Posterior vena cava (tissue), 2 donors: ENCODE results near the gene HMX1. TPM values are rescaled to one million over a fixed set of nuclear protein-coding genes. Genes with fewer than 3 reads are reported as not detected.

Source experiments
- DNase-seq: peaks from one replicate; pipeline ENCODE4 v3.0.0-alpha.2; 2020; ENCODE audit warnings: low spot score
- intact Hi-C, 2 donors: fragments of 100-400 bp; cut with DNase I; formaldehyde crosslinking; loops; one replicate each; pipeline versions ENCODE4 v1.14.1 to v1.14.2; 2022 to 2023
- total RNA-seq, 2 donors: library from RNA; stranded (reverse); fragmentation: NEBNext Ultra II Directional; extraction: Animal tissue kit (Norgen Biotek cat#: 25700); gene quantifications; one replicate each; pipeline ENCODE4 v1.2.1, GENCODE V29; 2021
- donor health status: DM: yes; HTN: yes; CAD: no.
- donor health status: DM: yes; HTN: yes; CAD: no.

The HMX1 gene
- total RNA-seq, 2 donors from 2014 or later = 0.19 TPM; not detected in 1

DNA sequence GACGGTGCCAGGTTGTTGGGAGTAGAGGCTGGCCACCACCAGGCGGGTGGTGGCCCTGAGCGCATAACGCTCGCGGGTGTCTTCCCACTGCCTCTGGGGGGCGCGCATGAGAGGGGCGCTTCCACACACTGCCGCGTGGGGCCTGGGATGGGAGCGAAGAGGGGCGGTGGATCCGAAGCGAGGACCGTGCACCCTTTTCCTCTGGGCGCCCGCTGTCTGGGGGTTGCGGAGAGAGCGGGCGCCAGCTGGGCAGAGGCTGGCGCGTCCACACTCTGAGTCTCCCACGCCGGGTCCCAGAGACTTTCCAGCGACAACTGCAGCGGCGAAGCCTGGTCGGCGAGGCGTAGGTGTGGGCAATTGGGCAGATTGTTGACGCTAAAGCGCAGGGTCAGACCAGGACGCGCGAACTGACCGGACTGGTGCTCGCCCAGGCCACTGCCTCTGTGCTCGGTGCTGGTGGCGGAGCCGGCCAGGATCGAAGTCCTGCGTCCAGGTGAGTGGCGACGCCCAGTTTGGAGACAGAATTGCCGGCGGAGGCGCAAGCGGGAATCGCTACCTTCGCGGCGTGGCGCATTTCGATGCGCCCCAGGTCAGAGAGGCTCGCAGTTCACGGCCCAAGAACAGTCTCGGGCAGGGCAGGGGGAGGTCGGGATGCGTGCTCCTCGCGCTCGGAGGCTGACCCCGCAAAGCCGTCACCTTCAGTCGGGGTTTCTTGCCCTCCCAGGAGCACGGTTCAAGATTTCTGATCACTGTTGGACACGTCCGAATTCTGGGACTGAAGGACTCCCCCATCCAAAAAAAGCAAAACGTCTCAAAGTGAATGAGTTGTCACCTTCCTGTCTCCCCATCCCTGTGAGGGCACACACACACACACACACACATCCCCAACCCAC lies 2.6 kb upstream of the HMX1 start:
- DNase-seq = no peak
- intact Hi-C loops = no loop called here

DNA sequence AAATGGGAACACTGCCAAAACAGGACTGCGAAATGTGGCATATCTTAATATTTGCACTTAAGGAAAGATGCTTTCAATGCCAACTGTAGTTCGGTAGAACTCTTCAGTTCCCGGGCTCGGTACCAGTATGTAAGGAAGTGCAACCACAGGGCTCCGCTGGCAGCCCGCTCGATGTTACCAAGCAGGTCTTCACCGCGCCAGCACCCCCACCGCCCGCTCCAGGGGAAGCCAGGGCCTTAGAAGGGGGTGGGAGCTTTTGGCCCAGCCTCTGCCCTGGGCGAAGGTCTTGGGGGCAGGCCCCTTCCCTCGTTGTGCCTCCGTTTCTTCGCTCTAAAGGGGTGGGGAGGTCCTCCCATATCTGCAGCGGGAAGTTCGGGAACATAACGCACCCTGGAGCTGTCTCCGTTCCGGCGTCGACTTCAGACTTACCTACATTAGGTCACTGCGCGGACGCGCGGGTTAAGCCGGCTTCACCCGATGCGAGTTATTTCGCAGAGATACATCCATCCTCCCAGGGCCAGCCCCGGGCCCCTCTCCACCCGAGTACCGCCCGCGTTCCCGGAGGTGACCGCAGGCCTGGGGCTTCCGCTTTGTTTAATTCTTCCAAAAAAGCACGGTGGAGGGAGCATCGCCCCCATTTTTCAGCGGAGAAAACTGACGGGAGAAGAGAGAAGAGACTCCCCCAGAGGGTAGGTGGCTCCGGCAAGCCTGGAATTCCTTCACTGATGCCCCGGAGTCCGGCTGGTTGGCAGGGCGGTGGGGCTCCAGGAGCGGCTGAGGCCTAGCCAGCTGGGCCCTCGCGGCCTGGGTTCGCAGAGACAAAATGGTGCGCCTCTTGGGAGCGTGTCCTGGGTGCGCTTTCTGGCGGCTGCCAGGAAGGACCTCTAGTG lies 1.0 kb upstream of the HMX1 start:
- no peak for DNase-seq

DNA sequence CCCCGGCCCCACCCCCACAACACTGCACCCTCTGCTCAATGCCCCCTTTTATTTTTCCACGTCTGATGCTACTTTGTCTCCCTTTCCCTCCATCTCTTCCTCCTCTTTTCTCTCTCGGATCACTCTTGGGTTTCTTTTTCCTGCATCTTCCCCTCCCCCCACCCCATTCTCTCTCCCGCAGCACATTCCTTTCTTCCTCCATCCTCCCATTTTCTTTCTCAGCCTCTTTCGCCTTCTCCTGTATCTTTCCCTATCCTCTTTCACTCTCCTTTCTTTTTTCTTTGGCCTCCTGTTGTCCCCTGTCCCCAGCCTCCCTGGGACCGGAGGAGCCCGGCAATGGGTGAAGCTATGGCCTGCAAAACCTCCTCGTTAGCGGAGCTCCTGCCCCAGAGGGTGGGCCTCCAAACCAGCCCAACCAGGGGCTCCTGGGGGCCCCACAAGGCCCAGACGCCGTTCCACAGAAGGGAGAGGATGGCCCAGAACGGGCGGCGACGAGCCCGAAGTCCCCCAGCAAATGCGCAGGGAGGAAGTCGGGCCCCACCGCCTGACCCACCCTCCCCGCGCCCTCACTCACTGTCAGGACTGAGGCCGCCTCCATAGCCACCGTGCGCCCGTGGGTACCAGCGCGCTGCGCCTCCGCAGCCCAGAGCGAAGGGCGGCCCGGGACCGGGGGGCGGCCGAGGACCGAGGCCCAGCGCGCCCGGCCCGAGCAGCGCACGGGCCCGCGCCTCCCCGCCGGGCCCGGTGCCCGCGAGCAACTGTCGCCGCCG lies 807 bp downstream of the HMX1 start:
- intact Hi-C loops = no loop called here
- DNase-seq = no peak

More for the DNA sequence above, 1.0 kb upstream of the HMX1 start:
- intact Hi-C loops = no loop called here

DNA sequence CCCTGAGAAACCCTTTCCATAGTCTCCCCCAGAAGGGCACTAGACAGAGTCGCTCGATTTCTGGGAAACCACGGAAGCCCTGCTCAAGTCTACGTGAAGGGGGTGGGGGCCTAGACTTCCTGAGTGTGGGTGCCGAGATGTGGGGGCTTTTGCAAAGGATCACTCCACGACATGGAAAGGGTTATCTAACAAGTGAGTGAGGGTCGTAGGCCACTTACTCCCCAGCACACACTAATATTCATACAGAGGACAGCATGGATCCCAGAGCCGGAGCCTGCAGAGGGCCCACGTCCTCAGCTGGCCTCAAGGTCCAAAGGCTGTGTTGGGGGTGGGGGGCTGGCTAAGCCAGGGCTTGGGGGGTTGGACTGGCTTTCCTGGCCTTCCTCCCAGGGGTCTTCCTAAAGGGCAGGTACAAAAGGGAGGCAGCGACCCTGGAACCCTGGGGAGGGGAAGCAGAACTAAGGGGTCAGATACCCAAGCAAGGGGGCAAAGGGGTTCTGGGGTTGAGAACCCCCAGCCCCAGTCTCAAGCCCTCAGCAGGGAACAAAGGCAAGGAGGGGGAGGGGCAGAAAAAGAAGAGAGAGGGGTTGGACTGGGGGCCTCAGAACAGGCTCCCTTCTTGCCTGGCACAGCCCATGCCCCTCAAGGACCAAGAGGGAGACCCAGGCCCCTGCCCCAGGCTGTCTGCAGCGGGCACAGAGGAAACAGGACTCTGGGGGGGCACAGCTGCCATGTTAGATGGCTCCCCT lies 1.6 kb downstream of the HMX1 start:
- DNase-seq = no peak
- intact Hi-C loops = no loop called here

GRCh38 chr4:8869002-8869897 lies 2.4 kb downstream of the HMX1 start:
- no peak for DNase-seq
- intact Hi-C loops = no loop called here

GRCh38 chr4:8868321-8869001 lies 3.2 kb downstream of the HMX1 start:
- intact Hi-C loops = no loop called here
- no peak for DNase-seq

- intact Hi-C loops = no loop called here
- DNase-seq = no peak
Observed at GRCh38 chr4:8867624-8868320, 3.9 kb downstream of the HMX1 start.

DNA sequence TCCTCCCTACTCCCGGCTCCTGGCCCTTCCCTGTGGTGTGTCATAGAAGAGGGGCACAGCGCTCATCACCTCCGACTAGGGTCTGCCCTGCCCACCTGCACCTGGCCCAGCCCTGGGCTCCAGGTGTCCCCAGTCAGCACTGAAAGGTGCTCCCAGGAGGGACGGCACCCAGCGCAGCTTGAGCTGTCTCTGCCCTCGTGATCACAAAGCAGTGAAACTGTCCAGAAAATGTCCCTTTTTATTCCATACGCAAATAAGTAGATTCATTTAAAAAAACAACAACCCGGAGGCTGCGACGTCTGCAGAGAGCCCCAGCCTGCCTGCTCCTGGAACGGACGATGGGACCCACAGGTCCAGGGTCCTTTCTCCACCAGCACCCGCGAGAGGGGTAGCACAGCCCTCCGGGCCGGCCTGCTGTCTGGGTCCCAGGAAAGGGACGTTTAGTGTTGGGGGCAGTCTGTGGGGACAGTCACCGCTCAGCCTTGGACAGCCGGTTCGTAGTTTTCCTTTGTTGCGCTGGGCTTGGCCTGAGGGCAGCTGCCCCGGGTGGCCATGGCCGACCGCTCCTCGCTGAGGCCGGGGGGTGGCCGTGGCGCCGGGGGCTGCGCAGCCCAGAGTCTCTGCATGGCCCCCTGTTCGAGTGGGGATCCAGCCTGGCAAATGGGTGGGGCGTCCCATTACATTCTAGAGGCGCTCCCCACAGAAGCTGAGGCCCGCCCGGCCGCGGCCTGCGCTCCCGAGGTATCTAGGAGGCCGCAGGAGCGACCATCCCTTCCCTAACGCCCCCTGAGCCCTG lies 4.6 kb downstream of the HMX1 start:
- intact Hi-C loops = no loop called here
- DNase-seq = no peak

GRCh38 chr4:8866421-8866820 lies 5.2 kb downstream of the HMX1 start:
- DNase-seq = no peak

GRCh38 chr4:8865681-8866310 lies 5.8 kb downstream of the HMX1 start:
- intact Hi-C loops = no loop called here
- DNase-seq = no peak

More at GRCh38 chr4:8866421-8866820, 5.2 kb downstream of the HMX1 start:
- intact Hi-C loops = no loop called here

GRCh38 chr4:8864912-8865680 lies 6.5 kb downstream of the HMX1 start:
- no peak for DNase-seq
- intact Hi-C loops = no loop called here

- intact Hi-C loops = no loop called here
- no peak for DNase-seq
Observed at GRCh38 chr4:8863686-8864682, 7.7 kb downstream of the HMX1 start.

DNA sequence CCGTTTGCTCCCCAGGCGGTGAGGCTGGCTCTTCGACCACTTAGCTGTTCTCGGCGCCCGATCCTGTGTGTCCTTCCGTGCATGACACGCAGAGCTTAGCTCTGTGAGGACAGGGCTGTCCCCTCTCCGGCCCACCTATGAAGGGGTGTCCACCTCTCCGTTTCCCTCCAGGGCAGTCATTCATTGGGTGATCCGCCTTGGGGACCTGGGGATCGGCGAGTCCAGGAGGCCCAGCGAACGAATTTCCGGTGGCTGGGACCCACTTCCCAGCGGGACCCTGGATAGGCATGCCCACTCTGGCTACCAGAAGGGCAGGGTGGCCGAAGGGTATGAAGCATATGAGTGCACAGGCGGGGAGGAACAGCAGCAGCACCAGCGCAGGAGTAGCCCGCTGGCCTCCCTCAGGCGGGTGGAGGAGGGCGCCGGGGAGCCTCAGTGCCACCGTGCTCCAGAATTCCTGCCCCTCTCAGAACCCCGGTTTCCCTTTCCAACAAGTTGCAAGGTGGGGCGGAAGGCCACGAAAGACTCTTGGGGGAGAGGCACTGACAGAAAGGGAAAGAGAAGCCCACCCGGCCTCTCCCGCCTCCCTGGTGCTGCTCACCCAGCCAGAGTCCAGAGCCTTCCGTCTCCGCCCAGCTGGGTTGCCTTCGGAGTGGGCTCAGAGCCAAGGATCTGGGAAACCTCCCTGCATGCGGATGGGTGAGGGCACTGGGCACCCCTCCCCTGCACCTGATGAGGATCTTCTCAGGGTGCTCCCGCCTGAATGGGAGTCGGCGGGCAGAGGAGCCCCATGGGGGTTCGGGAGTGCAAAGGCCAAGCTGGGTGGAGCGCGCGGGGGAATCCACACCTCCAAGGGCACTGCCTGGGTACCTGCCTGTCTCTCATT lies 8.6 kb downstream of the HMX1 start:
- intact Hi-C loops = no loop called here
- no peak for DNase-seq
